ENCODE measurements around the gene P2RX4.

- TF ChIP-seq CTCF (IDR thresholded peaks at IDR 0.05) (no peak), POLR2AphosphoS5 (IDR thresholded peaks at IDR 0.05) (no peak)
These were observed 36.0 kb downstream of the P2RX4 start for GRCh38 chr12:121245951-121246350.
